HG03565 (cell line): ENCODE measurements around the gene RRP12.

Source experiments
- ATAC-seq: cut with Tn5 transposase; IDR thresholded peaks from one replicate; pipeline ENCODE4 v1.9.1; 2021; ENCODE audit warnings: mild to moderate bottlenecking, moderate library complexity; ENCODE audit not compliant: unreplicated experiment

Gene RRP12

GRCh38 chr10:97336446-97336845 lies 64.7 kb downstream of the RRP12 start:
- ATAC-seq: no peak

- no peak for ATAC-seq
Observed at GRCh38 chr10:97336006-97336405, 65.1 kb downstream of the RRP12 start.

GRCh38 chr10:97335188-97335619 lies 65.9 kb downstream of the RRP12 start:
- no peak for ATAC-seq

GRCh38 chr10:97334370-97335175 lies 66.6 kb downstream of the RRP12 start, which contains the start of gene FRAT2:
Gene FRAT2 (minus strand): TSS chr10:97334729. CDS start chr10:97334572, 157 bp downstream.
- peak; percentile 69 for ATAC-seq

GRCh38 chr10:97333601-97334369 lies 67.4 kb downstream of the RRP12 start:
- ATAC-seq: peak; percentile 19

- ATAC-seq: no peak
Observed at GRCh38 chr10:97333351-97333600, 67.9 kb downstream of the RRP12 start.

- ATAC-seq: no peak
Observed at GRCh38 chr10:97332591-97333350, 68.4 kb downstream of the RRP12 start.

- no peak for ATAC-seq
Observed at GRCh38 chr10:97331153-97331703, 69.9 kb downstream of the RRP12 start.

GRCh38 chr10:97329766-97330165 lies 71.4 kb downstream of the RRP12 start:
- ATAC-seq: no peak

- ATAC-seq: no peak
Observed at GRCh38 chr10:97328646-97329453, 72.3 kb downstream of the RRP12 start.

- no peak for ATAC-seq
Observed at GRCh38 chr10:97327348-97328294, 73.5 kb downstream of the RRP12 start.

- ATAC-seq: no peak
Observed at GRCh38 chr10:97325754-97326153, 75.4 kb downstream of the RRP12 start.

GRCh38 chr10:97323501-97323900 lies 77.6 kb downstream of the RRP12 start:
- ATAC-seq: no peak

GRCh38 chr10:97321804-97322190 lies 79.3 kb downstream of the RRP12 start:
- ATAC-seq: no peak

GRCh38 chr10:97321032-97321803 lies 79.9 kb downstream of the RRP12 start:
- no peak for ATAC-seq

GRCh38 chr10:97320480-97321031 lies 80.6 kb downstream of the RRP12 start:
- no peak for ATAC-seq

GRCh38 chr10:97319671-97320479 lies 81.3 kb downstream of the RRP12 start:
- peak; percentile 22 for ATAC-seq
